ENCODE results near the gene MYT1.

The MYT1 gene

DNA sequence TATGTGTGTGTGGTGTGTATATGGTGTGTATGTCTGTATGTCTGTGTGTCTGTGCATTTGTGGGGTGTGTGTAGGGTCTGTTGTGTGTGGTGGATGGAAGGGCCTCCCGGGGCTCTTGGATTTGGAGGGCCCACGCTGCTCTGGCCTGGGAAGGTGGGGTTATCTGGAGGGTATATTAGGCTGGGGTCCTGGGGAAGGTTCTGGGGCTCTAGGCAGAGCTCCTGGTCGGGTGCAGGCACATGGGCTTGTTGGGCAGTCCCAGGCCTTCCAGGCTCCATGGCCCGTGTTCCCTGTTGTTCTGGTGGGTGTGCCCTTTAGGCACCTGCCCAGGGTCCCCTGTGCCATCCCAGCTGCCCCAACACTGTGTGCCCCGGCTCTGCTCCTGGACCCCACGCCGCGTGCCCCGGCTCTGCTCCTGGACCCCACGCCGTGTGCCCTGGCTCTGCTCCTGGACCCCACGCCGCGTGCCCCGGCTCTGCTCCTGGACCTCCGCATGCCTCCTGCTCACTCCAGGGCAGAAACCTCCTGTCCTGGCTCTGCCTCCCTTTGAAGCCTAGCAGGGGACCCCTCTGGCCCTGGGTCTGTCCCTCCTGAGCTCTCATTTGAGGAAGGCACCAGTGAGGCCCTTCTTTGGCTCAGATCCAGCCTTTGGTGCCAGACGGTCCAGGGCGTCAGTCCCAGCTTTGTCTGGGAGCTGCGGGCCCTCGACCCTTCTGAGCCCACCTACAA, 10.2 kb upstream of the MYT1 start:
- no peak for DNase-seq (ENCODE audit: low spot score)

DNA sequence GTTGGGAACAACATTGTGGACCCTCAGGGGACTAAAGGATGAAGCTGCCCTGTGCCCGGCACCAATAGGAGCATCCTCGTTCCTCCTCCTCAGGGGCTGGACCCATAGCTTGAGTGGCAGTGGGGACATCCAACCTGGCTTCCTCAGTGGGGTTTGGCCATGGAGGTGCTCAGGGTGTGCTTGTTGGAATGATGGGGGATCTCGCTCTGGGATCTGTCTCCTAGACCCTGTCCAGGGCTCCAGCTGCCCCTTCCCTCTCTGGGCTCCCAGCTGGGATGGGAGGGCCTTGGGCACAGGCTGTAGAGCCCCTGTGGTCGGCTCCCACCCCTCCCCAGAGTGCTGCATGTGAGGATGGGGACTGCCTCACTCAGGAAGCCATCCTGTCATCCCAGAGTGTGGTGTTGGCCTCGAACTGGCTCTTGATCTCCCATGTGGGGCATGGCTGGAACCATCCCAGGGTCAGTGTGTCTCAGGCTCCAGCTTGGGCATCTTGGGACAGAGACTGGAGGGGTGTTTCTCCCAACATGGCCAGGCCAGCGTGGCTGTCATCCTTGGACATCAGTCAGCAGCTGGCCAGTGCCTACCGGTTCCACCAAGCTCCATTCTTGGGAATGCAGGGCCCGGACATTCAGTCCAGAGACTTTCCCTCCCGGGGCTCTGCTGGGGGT, 9.5 kb upstream of the MYT1 start:
- no peak for DNase-seq (ENCODE audit: low spot score)

DNA sequence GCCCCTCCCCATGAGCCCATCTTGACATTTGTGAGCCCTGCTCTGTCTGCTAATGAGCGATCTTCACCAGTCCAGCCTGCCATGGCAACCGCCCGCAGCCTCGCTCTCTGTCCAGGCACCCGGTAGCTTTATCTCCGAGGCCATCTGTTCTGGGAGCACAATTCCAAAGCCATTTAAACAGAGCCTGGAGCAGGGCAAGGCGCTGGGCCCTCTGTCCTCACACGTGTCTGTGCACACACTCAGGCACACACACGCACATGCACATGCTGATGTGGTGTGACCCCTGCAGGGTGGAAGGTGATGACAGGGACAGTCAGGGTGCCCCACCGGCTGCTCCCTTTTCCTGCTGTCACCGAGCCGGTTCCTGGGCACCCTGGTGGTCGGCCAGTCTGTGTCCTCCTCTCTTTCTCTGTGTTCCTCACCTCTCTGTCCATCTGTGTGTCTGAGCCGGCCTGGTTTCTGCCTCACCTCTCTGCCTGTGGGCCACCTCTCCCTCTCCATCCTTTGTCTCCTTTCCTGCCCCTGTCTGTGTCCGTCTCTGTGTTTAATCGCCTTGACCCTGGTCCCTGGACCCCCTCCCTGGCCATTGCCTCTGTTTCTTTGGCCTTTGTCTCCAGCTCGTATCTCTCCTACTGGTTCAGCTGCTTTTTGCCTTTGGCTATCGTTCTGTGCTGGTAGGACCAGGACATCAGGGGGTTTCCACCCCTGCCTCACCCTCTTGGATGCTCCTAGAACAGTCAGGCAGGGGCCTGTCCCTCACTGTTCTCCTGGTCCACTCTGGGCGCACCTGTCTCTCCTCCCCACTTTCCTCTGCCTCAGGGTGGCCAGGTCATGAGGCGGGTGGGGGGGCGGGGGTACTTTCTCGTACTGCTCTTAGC, 8.8 kb upstream of the MYT1 start:
- no peak for DNase-seq (ENCODE audit: low spot score)

DNA sequence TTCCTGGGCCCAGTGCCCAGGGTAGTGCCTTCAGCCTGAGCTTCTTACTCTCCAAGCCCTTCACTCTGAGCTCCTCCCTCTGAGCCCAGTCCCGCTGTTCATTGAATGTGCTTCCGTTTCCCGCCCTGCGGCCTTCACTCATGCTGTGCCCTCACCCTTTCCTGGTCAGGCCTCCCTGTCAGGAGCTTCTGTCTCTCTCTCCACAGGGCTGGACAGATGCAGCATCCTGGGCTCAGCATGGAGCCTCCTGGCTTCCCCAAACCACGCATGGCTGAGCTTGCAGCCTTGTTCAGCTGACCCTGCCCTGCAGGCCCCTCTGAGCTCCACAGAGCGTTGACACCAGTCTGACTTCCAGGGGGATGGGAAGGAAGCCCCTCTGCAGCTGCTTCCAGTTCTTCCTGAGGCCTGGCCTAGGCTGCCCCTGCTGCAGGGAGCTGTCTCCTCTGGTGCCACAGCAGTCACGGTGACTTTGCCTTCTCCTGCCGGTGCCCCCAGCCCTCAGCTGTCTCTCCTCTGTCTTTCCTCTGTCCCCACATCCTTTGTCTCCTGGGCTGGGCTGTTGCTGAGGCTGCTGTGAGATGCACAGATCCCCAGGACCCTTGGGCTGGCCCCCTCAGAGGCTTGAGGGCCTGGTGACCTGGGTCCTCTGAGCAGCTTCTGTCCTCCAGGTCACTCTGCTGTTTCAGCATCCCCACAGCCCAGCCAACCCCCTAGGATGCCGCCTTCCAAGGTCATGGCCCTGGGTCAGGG, 7.9 kb upstream of the MYT1 start:
- DNase-seq (ENCODE audit: low spot score), result no peak

DNA sequence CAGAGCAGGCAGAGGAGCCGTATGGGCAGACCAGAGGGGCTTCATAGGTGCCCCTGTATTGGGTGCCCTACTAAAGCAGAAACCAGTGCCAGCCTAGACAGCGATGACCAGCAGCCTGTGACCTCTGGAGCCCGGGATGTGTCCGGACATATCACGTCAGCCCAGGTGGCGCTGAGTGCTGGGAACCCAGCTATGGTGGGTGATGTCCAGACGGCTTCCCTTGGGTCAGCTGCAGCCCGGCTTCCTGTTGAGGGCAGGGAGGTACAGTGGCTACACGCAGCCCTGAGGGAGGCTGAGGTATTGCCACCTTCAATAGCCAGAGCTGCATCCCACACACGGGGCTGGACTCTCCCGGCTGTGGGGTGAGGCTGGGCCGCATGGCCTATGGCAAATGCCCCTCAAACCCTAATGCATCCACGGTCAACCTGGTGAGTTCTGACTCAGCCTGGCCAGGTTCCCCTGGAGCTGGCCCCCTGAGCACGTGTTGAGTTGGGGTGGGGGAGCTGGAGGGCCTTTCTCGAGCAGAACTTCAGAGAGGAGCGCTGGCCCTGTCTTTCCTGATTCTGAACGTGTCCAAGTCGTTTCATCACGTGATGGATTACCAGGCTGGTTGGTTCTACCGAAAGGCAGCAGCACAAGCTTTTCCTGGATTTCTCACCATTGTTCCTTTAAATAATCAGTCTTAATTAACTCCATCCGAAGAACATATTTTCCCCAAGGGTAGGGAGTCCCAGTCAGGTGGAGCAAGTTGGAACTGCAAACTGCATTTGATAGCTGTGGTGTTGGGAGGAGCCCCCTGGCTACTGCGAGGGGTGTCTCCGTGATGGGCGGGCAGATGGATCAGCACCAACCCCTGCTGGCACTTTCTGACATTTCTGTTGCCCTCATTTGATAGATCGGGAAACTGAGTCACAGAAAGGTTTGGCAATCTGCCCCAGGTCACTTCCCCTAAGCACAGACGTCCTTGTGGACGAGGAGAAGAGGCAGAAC, 7.1 kb upstream of the MYT1 start:
- no peak for DNase-seq (ENCODE audit: low spot score)

DNA sequence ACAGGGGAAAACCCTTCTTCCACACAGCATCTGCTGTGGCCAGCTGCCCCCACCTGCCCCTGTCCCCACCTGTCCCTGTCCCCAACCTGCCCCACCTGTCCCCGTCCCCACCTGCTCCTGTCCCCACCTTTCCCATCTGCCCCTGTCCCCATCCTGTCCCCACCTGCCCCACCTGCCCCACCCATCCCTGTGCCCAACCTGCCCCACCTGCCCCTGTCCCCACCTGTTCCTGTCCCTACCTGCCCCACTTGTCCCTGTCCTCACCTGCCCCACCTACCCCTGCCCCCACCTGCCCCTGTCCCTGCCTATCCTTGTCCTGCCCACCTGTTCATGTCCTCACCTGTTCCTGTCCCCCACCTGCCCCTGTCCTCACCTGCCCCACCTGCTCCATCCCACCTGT, 6.4 kb upstream of the MYT1 start:
- DNase-seq (ENCODE audit: low spot score), result no peak

DNA sequence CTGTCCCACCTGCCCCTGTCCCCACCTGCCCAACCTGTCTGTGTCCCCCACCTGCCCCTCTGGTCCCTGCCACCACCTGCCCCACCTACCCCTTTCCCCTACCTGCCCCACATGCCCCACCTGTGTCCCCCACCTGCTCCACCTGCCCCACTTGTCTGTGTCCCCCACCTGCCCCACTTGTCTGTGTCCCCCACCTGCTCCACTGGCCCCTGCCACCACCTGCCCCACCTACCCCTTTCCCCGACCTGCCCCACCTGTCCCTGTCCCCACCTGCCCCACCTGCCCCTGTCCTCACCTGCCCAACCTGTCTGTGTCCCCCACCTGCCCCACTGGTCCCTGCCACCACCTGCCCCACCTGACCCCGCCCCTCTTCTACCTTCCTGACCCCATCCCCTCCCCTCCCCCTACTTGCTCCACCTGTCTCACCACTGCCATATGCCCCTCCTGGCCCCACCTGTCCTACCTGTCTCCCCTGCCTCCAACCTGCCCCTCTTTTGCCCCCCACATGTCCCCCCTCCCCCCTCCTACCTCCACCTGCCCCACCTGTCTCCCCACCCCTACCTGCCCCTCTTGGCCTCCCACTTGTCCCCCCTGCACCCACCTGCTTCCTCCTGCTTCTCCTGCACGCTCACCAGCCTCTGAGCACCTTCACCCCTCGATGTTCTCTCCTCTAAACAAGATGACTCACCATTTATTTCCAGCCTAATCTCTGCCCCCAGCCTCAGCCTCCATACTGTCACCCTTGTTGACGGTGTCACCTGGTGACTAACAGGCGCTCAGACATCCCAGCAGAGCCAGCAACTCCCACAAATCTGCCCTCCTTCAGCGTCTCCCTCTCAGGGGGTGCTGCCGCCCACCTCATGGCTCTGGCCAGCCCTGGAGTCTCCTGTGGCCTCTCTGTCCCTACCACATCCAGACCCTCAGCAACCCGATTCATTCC, 5.6 kb upstream of the MYT1 start:
- no peak for DNase-seq (ENCODE audit: low spot score)

DNA sequence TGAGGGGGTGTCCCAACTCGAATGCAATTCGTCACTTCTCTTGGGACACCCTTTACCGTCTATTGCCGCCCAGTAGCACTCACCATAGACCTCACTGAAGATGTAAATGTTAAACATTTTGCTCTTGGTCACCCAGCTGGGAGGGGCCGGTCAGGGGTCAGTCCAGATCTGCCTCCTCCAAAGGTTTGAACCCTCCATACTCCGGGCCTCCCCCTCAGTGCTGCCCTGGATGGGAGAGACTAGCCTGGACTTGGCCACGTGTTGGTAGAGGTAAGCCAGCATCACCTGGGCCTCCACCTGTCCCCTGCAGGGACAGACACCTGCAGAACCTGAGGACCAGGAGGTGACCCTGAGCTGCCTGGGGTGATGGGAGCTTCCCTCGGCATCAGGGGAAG, 5.0 kb upstream of the MYT1 start:
- no peak for DNase-seq (ENCODE audit: low spot score)

DNA sequence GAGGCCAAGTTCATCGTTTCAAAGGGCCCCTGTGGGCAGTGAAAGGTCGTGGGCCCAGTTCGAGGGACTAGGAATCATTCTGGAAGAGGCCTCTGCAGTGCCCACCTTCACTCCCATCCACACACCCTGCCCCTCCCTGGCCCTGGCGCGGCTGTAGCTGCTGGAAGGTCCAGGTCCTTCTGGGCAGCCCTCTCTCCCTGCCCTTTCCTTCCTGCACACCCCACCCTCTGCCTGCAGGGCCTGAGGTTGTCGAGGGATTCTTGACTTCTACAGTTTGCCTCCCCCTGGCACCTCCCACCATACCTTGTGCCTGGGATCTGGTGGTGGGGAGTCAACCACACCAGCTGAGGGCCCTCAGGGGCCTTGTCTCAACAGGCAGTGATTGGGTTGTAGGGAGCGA, 4.5 kb upstream of the MYT1 start:
- DNase-seq (ENCODE audit: low spot score), result no peak

DNA sequence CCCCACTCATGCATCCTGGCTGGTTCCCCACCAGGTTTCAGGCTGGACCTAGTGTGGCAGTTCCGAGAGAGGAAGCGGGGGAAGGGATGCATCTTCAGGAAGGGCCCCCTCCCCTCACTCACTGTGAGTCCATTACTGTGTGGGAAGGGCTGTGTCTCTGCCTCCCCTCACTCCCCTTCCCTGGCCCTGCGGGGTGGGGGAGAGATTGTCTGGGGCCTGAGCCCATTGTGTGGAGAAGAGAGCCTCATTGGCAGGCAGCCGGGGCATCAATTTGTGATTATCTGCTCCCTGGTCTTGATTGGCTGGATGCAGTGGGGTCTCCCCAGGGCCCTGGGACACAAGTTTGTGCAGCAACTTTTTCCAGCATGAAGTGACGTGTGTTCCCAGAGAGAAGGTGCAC, 4.1 kb upstream of the MYT1 start:
- peak; percentile 87 for DNase-seq (ENCODE audit: low spot score)

DNA sequence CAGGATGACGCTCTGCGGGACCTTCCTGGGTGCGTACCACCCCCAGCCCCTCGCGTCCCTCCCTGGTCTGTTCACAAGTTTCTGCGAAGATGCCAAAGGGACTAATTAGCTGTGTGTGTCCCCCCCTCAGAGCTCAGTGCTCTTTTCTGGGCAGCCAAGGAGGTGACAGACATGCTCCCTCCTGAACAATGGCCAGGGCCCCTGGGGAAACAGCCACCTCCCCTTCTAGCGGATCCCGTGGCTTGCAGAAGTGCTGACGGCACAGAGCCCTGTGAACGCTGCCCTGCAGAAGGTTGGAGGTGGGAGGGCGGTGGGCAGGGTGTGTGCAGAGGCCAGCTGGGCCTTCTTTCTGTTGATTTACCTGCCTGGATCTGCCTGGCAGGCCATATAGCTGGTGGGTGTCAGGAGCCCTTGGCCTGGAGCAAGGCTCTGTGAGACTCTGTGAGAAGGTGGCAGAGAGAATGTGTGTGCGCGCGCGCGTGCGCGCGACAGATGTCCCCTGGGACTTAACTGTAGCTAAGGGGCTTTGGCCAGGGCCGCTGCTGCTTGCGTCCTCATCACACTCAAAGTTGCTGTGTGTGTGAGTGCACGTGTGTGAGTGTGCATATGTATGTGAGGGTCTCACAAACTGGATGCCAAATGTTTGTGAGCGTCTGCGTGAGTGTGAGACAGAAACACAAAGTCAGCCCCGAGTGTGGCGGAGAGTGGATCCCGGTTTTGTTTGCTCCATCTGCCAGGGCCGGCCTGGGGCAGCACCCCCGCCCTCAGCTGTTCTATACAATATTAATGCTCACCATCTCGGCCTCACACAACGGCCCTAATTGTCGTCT, 3.5 kb upstream of the MYT1 start:
- peak; percentile 77 for DNase-seq (ENCODE audit: low spot score)

DNA sequence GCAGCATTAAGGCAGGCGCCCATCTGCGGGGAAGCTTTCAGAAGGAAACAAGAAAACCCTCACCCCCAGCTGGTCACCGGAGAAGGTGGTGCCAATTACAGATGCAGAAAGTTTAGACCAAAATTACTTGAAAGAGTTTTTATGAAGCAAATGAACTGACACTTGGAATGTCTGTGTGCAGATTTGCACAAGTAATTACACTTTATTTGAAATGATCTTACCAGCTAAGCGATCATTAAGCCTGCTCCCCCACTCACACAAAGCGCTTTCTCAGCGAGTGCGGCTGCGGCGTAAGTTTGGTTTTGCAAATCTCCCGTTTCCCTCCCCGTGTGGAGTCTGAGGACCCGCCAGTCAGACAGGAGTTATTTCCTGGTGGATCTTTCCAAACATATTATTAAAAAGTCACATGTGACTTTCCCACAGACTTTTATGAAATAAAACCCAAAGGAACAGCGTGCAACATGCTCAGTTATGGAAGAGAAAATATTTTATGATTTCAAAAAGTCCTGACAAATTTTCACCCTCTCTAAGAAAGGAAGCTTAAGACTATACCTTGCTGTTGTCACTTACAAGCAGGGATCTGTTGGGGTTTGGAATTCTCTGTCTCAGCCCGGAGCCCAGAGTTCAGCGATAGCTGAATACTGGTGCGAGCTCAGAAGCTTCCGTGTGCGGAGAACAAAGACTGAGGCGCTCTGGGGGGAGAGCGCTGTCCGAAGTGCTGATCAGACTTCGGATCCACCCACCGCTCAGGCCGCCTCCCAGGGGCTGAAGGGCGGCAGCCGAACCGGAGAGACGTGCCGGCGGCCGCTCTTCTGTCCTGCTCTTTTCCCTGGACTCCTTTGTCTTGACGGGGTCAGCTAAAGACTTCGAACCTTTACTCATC, 2.7 kb upstream of the MYT1 start:
- DNase-seq (ENCODE audit: low spot score), result no peak

DNA sequence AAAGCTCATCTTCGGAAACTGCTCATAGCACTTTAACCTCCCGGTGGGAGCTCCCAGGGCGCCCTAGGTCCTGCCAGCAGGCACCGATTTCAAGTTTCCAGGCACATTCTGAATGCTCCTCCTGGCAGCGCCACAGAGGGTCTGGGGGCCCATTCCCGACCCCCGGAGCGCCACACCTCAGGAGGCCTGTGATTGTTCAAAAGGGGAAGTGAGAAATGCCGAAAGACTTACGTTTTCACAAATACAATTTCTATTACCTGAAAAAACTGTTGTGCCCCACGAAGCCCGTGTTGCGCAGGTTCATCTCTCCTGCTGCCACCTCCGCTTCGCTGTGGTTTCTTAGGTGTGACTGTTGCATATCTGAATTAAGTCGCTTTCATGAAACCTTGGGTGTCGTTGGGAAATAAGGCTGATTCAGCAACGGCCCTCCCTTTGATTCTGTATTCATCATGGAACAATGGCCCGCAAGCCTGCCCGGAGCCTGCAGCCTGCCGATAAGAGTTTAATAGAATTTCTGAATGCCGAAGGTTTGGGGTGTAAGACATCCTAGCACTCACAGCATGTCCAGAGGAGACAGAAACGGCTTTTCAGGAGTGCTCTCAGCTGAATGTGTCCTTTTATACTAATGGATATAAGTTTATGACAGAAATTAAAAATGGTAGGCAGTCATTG, 1.9 kb upstream of the MYT1 start:
- DNase-seq (ENCODE audit: low spot score), result no peak

DNA sequence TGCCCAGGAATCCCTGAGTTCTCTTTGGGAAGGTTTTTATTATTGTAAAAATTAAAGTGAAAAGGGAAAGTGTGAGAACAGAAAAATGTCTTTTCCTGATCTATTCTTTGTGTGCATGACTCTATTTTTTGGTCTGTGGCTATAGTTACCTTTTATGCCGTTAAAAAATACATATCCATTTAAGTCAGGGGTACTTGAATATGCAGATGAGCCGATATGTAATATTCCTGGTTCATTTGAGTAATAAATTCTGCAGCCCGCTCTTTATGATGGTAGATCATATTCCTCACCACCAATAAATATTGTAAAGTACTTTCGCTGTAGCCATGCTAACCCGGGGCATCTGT, 503 bp upstream of the MYT1 start:
- DNase-seq (ENCODE audit: low spot score), result no peak

DNA sequence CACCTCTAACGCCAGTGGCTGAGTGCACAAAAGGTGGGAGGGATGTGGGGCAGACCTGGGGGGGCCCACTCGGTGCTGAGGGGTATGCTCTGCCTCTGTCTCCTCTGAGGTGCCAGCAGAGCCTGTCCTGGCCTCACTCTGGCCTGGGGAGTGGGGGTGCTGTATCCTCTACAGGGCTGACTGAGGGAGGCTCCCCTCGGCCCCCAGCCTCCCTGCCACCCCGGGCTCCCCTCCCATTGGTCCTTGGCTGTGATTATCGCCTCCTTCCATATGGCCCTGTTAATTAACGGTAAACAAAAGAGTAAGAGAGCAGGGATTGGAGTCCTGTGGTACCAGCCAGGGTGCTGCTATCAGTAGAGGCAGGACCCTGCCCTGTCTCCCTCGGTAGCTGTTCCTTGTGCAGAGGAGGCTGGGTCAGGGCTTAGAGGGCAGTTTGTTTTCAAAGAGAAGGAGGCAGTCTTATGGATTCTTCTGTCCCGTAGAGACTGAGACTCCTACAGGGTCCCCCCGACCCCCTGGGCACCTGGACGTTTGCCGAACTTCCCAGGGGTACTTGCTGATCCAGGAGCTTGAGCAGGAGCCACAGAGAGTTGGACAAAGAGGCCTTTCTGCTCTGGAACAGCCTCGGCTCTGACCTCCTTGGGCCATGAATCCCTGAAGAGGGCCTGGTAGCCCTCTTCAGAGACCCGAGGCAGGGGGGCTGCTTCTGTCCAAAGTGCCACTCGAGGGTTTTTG, 1.8 kb downstream of the MYT1 start:
- DNase-seq (ENCODE audit: low spot score), result peak; percentile 75

DNA sequence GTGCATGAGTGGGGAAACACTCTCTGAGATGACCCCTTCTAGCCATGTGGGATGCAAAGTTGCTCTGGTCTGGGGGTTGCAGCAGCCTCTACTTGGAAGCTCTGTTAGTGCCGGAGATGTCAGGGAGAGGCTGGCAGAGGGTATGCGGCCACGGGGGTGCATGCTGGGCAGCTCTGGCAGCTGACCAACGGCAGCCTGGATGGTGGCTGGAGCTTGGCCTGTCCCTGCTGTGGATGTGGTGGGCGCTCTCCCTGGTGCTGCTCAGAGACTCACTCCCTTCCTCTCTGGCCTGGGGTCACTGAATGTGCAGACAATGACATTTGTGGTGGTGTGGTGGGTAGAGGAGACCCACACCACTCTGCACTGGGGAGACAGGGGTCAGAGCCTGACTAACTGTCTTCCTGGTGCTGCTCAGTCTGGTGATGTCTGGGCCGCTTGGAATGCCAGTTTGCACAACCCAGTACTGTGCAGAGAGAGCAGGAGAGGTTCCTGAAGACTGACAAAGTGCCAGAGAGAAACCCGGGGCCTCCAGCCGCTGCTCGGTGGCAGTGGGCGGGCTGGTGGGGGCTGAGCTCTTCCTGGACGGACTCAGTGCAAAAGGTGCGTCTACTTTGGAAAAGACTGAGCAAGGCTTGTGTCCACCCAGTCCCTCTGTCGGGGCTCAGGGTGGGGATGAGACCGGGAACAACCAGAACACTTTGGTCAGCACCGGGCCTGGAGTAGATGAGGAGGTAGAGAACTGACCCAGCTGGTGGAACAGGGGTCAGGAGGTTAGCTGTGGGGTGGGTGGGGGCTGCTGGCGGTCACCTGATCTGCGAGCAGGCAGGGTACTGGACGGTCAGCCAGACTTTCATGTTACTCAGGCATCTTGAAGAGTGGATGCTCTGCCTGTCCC, 2.7 kb downstream of the MYT1 start:
- DNase-seq (ENCODE audit: low spot score), result no peak

Measured in D341Med (cell line).